SH-SY5Y (cell line): Measurements from ENCODE around the gene SLC10A7.

Experiments
- GATA2 ChIP-seq: IDR thresholded peaks from 2 replicates; pipeline ENCODE4 v1.6.1; 2011; ENCODE audit warnings: mild to moderate bottlenecking, low read depth, low read length
- GATA3 ChIP-seq: IDR thresholded peaks from 2 replicates; pipeline ENCODE4 v1.6.1; 2011; ENCODE audit warnings: low read depth, mild to moderate bottlenecking, low read length, moderate library complexity

GRCh38 chr4:146567396-146567795 is 45.7 kb upstream of the SLC10A7 start:
- TF ChIP-seq GATA3: no peak
- TF ChIP-seq GATA2: no peak
